C4-2B (cell line): ENCODE results near the gene ABCC2.

Source experiments
- CTCF ChIP-seq: fragments of 450-650 bp; conservative IDR thresholded peaks from 2 replicates; pipeline ENCODE4 v1.5.1; 2017; ENCODE audit warnings: mild to moderate bottlenecking
- ZFX ChIP-seq: fragments of 450-650 bp; IDR thresholded peaks from 2 replicates; pipeline ENCODE4 v1.6.1; 2017

GRCh38 chr10:99748823-99749451 lies 33.5 kb upstream of the ABCC2 start:
- TF ChIP-seq CTCF (no peak), ZFX (no peak)
